EH (cell line): ENCODE data around the gene SORCS3.
"Not testable (repeated sequence)": the region's sequence is repeated elsewhere in the genome, so short reads cannot be mapped to it uniquely, and the experiment has no call there.

Source experiments
- DNase-seq: peaks from one replicate; pipeline ENCODE4 v3.0.0-alpha.2; 2015; ENCODE audit warnings: low read depth

SORCS3 gene

DNA sequence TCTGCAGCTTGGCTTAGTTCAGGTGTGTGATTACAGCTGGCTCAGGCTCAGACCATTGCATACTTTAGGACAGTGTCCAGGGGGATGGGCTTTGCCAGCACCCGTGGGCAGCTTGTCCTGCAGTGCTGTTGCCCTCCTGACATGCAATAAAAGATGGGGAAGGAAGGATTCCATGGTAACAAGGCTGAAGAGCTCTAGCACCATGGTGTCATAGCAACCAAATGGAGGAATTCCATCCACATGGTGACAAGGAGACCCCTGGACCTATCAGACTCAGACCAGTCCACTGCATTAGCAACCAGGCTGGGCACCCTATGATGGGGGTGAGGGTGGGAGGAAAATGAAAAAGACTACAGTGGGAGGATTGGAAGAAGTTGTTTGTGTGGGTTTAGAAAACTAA lies 49.9 kb downstream of the SORCS3 start:
- no peak for DNase-seq

DNA sequence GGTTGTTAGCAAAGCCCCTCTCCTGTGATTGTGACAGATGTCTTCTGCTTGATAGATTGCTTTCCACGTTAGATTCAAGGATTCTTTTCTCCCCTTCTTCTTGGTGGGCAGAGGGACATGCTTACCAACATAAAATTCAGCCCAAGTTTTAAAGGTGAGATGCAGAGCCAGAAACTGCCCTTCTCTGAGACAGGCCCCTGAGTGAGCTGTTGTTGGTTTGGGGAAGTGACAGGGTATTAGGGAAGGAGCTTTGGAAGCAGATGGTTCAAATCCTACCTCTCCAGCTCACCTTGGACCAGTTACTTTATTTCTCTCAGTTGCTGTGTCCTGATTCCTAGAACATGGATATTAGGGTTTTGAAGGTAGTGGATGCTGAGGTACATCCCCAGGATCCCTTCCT lies 53.0 kb downstream of the SORCS3 start:
- DNase-seq: no peak

DNA sequence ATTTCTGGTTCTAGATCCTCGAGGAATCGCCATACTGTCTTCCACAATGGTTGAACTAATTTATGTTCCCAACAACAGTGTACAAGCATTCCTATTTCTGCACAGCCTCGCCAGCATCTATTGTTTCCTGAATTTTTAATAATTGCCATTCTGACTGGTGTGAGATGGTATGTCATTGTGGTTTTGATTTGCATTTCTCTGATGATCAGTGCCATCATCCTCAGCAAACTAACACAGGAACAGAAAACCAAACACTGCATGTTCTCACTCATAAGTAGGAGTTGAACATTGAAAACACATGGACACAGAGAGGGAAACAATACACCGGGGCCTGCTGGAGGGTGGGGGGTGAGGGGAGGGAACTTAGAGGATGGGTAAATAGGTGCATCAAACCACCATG lies 62.2 kb downstream of the SORCS3 start:
- DNase-seq: not testable (repeated sequence)

DNA sequence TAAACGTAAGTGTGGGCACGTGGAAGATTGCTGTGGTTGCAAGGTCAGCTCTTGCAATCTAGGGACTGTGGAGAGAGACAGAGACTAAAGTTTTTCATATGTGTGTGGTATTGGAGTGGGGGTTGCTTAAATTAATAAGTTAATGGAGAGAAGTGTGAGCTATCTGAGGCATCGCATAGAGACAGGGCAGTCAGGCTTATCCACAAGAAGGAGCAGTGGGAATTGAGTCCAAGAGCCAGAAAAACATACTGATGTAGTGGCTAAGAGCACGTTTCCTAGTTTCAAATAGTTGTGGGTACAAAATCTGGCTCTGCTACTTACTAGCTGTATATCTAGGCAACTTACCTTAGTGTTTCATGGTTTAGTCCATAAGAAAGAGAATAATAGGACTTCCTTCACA lies 65.8 kb downstream of the SORCS3 start:
- DNase-seq: no peak

DNA sequence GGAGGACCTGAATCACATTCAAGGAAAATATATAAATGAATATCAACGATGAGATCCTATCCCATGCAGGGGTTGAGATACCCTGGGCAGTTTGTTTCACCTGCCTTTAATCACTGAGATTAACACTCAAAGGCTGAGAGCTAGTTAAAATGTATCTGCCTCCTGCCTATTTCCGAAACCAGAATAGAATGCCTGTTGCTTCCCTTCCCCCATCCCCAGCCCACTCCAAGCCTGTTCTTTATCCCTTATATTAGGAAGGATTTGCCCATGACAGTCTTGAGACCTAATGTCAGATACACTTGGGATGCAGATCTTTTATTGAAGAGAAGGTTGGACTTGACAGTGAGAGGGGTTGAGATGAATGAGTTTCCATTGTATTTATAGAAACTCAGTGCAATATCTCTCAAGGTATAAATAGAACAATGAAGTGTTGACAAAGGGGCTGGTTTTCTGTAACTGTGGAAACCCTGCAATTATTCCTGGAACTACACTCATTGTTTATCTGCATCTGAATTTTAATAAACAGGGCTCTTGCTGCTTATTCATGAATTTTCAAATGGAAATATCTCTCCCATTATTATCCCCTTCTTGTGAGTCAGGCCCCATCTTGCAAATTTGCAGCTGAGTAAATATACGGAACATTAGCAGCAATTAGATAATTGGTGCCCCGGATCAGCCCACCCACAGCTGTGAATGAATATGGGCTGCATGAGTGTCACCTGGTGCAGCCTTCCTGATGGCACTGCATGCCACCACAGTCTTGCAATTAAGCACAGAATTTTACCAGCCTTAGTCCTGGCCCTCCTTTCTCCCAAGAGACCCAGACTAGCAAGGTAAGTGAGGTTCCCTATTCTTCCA lies 66.7 kb downstream of the SORCS3 start:
- no peak for DNase-seq

DNA sequence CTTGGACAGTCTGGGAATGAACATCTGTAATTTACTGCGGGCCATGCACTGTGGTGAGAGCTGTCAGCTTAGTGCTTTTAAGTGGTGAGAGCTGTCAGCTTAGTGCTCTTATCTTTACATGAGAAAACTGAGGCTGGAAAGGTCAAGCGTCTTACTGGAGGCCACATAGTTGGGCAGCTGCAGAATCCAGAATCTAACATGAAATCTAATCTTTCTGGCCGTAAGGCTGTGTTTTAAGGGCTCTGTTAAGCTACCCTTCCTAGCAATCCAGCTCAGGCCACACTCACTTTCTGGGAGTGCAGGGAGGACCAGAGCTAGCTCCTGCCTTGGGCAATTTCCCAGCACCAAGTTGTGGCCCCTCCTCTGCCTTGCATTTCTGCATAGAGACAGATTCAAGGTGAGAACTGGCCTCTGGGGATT lies 70.2 kb downstream of the SORCS3 start:
- no peak for DNase-seq

DNA sequence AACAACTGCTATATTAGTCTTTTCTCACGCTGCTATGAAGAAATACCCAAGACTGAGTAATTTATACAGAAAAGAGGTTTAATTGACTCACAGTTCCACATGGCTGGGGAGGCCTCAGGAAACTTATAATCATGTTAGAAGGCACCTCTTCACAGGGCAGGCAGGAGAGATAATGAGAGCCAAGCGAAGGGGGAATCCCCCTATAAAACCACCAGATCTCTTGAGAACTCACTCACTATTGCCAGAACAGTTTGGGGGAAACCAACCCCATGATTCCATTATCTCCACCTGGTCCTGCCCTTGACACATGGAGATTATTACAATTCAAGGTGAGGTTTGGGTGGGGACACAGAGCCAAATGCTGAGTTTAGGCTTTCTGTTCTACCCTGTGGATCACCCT lies 89.5 kb downstream of the SORCS3 start:
- not testable (repeated sequence) for DNase-seq

DNA sequence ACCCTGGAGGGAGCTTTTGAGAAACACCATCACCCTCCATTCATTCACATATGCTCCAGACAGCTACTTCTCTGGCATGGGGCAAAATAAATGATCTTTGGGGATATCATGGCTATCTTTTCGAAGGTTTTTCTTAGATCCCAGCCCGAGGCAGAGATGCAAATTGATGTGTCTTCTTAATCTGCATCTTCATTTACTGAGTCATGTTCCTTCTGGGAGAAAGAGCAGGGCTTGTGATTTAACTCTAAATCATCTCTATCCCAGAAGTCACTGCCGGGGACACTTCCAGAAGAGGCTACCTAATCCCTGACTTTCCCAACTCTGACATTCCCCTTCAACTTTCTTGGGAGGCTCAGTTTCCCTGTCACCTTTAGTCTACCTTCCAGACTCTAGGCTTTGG lies 90.1 kb downstream of the SORCS3 start:
- no peak for DNase-seq

DNA sequence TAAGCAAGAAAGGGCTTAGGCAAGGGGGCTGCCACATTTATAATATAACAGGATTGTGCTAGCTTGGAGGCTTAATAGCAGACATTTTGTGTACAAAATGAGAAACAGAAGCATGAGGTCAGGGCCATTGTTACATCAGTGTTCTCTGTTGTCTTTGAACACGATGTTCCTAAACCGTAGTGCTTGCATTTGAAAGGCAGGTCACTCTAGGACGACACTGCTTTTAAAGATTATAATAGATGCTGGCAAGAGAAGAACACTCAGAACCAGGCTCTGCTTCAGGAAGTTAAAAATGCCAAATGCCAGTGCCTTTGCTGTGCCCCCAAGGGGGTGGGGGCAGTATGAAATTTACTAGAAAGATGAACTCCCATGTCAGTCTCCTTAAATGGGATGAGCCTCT lies 91.1 kb downstream of the SORCS3 start:
- DNase-seq: no peak

DNA sequence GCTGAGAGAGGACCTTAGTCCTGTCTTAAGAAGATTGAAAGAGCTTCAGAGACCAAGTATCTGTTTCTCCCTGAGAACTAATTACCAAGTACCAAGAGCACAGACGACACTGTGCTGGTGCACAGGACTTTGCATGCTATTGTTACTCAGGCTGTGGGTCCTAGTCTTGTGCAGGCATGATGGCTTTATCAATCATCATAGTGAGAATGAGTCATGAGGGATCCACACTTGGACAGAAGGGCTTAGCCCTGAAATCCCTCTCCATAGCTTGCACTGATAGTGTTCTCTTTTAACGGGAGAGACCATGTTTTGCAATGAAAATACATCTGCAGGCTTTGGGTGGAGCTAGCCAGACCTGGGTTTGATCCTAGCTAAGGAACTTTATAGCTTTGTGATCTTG lies 93.3 kb downstream of the SORCS3 start:
- no peak for DNase-seq

DNA sequence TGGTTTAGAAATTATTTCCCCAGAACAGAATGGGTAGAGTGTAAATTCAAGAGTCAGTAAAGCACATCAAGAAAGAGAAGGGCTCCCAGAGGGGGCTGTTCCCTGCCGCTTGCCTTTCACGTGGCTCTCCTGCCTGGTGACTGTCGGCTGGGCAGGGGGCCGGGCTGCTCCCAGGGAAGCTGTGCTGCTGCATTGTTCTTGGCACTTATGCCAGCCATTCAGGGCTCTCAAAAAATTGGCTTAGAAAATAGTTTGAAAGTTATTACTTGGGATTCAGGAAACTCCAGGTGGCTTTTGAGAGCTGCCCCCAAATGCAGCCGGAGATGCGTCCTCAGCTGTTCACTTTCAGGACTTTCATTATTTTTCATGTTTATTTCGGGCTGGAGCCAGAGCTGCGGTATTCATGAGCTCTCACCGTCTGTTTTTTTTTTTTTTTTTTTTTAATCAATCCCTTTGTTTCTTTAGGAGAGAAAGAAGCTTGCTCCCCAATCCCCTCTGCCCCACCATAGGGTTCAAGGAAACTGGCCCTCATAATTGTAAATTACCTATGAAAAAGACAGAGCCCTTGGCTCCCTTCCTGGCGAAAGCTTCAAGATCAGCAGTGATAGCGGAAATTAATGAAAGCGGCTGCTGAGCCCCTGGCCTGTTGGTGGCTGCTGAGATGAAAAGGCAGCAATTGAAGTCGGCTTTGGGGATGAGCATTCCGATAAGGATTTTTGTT lies 94.1 kb downstream of the SORCS3 start:
- DNase-seq: no peak

DNA sequence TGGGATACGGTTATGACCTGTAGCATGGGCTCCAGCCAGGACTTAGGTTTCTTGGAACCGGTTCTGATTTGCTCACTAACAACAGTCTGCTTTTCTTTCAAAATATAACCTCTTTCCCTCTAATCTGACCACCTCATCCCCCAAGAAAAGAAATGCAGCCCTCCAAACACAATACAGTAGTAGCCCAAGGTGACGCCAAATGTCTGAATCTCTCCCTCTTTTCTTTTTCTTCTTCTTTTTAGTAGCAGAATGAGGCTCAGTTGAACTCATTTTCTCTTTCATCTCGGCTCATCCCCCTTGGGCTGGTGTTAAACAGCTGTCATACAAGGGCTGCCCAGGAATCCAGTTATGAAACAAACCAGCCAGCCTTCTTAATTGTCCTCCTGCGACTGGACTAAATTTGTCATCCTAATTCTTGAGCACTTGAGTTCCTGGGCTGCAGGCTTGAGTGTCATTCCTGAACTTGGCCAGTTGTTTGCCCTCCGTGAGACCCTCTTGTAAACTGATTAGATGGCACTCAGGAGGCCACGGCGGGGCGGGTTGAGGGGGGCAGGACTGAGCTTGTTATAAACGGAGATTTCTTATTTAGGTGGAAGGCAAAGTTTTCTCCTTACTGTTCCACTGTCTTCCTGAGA lies 94.8 kb downstream of the SORCS3 start:
- DNase-seq: no peak

DNA sequence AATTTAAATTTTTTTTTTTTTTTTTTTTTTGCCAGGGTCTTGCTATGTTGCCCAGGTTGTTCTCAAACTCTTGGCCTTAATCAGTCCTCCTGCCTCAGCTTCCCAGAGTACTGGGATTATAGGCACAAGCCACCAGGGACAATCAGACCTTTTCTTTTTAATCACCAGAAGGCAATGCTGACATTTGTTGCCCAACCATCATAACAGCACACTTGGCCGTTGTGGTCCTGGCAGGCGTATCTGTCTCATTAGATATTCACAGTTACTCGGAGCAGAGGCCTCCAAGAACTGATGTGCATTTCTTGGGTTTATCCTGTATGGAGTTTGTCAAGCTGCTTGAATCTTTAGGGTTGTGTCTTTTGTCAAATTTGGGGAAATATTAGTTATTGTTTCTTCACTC lies 100.0 kb downstream of the SORCS3 start:
- no peak for DNase-seq

DNA sequence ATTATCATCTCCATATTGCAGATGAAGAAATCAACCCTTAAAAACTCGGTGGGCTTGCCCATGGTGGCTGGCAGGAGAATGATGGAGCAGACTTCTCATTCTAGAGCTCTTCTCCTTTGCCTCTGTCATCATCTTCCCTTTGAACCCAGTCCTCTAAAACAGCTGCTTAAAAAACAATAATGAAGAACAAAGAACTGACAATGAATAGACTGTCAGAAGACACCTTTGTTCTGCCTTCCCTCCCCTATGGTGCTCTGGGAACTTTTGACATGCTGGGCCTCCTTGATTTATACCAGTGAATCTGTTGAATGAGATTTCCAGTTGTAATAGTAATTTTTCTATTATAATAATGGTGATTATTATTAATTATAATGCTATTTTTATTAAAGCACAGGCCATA lies 103.0 kb downstream of the SORCS3 start:
- DNase-seq: no peak

DNA sequence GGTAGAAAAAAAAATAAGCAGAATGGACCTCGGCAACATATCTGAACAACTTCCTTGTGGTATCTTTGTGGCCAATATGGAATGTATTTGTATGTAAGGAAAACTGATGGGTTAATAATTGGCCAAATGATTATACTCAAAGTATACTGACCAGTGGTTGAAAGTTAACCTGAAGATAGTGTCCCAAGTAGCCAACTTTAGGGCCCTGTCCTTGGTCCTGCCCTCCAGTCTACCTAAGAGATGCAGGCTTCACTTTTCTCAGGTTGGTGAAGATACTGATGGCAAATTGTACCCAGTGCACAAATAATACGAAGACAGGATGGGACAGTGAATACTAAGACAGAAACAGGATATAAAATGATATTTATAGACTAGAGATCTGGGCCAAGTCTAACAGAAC lies 109.2 kb downstream of the SORCS3 start:
- DNase-seq: no peak

DNA sequence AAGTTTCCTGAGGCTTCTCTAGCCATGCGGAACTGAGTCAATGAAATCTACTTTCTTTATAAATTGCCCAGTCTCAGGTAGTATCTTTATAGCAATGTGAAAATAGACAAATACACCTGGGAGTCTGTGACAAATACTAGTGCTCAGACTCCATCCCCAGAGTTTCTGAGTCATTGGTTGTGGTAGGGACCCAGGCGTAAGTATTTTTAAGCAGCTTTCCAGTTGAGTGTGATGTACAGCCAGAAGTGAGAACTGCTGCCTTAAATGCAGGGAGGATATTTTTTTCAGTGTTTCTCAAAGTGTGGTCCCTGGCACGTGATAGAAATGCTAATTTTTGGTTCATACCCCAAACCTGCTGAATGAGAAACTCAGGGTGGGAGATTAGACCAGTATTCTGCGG lies 121.7 kb downstream of the SORCS3 start:
- no peak for DNase-seq

DNA sequence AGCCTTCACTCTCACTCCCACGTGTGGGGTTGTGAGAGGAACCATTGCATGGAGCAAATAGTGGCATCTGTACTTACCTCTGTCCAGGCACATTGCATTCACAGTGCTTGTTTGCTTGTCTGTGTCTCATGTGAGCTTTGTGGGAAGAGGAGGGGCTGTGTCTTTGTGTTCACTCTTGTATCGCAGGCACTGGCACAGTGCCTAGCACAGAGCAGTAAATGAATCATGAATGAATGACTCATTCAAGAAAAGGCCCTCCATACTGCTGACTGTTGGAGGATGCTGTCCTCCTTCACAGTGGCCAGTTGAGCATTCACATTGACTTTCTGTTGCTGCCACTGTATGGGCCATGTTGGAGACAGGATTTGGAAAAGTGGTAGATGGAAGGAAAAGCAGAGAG lies 125.3 kb downstream of the SORCS3 start:
- DNase-seq: peak; percentile 3

DNA sequence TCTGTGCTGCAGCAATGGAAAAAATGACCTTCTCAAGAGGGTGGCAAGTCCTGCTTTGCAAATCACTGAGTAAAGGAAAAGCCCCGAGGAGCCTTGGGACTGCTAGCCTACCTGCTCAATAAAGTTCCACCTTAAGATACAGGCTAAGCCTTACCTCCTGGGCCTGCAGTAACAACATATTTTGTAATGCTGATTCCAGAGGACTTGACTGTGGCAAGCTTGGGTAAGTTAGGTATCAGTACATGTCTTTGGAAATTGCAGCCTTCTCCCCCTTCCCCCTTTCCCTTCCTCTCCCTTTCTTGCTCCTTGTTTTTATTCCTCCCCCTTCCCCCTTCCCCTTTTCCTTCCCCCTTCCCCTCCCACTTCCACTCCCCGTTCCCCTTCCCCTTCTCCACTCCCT lies 126.2 kb downstream of the SORCS3 start:
- DNase-seq: no peak

DNA sequence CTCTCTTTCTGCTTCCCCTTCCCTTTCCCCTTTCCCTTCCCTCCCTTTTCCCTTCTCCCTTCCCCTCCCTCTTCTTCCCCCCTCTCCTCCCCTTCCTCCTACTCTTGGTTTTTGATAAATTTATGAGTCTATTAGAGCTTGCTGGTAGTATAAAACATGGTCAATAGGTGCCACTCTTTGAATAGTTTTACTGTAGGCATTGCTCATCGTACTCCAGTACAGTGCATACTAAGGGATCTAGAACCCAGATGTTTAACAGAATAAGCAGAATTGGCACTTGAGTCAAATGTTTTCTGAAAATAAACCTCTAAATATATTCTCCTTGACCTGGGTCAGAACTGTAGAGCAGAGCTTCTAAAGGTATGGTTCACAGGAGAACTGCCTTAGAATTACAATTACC lies 126.7 kb downstream of the SORCS3 start:
- no peak for DNase-seq

DNA sequence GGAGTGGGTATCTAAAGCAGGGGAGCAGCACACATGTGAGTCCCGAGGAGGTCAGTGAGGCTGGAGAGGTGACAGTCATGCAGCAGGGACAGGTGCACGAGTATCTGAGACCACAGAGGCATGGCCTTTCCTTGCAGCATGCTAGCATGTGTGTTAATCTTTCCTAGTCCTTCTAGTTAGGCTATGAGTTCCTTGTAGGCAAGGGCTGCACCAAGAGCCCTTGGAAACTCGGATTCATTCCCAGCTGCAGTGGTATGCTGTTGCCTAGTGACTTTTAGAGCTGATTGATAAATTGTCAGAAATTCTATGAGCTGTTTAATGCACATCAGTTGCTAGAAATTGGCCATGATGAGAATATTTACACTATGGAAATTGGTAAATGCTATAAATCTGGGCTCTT lies 132.0 kb downstream of the SORCS3 start:
- DNase-seq: no peak

DNA sequence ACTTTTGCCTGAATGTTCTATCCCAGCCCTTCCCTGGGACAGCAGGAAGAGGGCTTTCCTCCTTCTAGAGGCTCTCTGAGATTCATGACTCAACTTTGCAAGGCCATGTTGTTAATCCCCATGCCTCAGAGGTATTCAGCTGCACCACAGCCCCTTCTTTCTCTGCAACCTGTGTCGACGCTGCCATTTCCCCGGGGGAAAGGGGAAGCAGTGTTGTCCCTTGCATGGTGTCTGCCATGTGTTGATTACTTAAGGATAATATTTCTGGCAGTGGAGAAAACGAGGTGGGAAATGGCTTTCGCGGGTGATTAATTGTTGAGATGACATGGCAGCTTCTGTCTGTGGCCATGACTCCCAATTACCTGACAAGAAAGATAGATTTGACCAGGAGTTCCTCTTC lies 133.1 kb downstream of the SORCS3 start:
- DNase-seq: no peak

DNA sequence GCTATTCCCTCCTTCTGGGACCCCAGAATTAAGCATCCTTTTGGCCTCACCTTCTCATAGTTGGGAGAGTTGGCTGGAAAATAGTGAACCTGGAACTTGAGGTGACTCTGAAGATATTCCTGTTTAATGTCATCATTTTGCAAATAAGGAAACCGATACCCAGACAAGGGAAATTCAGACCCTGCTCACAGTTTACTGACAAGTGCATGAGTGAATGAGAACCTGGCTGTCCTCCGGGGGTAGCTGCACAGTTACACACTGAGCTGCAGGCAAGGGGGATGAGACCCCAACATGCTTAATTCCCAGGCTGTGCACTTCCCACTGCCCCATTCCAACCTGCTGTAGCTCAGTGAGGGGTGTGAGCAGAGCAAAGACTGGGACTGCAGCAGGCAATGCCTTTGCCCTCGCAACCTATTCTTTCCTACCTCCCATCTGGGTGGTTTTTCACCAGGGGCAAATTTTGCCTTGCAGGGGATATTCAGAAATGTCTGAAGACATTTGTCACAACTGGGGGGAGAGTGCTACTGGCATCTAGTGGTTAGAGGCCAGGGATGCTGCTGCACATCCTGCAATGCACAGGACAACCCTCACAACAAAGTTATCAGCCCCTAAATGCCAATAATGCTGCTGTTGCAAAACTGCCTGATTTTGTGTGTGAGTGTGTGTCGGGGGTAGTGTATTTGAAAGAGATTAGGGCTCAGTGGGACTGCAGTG lies 136.2 kb downstream of the SORCS3 start:
- no peak for DNase-seq

DNA sequence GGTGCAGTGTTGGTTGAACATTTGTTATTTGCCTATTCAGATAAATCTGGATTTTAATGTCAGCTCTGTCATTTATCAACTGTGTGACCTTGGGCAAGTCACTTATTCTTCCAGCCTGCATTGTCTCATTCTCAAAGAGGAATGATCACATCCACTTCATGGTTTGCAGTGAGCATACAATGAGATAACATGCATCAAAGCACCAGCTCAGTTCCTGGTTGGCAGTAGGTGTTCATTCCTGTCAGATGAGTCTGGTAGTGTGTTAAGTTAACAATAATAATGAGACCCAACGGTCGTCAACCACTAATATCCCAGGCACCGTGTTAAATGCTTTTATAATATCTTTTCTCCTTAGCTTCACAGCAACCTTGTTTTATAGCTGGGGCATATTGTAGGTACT lies 137.3 kb downstream of the SORCS3 start:
- DNase-seq: no peak
